Large intestine (tissue), 3 donors: ENCODE results near the gene DCT. TPM values are rescaled to one million over a fixed set of nuclear protein-coding genes. Genes with fewer than 3 reads are reported as not detected.

ENCODE experiments used
- DNase-seq, 2 donors: peaks; one replicate each; pipeline versions ENCODE4 v3.0.0 to v3.0.0-alpha.2; 2013
- H3K27ac ChIP-seq: one replicate; pipeline ENCODE4 v1.5.1; 2013; ENCODE audit warnings: low read length
- H3K27me3 ChIP-seq: 2 replicates; pipeline ENCODE4 v1.6.1; 2013; ENCODE audit warnings: low read length; ENCODE audit not compliant: control insufficient read depth, insufficient read depth
- H3K36me3 ChIP-seq: 2 replicates; pipeline ENCODE4 v1.6.1; 2013; ENCODE audit warnings: low read length; ENCODE audit not compliant: control insufficient read depth, insufficient read depth
- H3K4me1 ChIP-seq: one replicate; pipeline ENCODE4 v1.6.1; 2013; ENCODE audit warnings: low read length; ENCODE audit not compliant: control insufficient read depth, insufficient read depth
- H3K4me3 ChIP-seq: one replicate; pipeline ENCODE4 v1.5.1; 2013; ENCODE audit warnings: low read length
- H3K9me3 ChIP-seq: one replicate; pipeline ENCODE4 v1.6.1; 2013; ENCODE audit warnings: mild to moderate bottlenecking, low read depth, low read length, moderate library complexity; ENCODE audit not compliant: control insufficient read depth
- WGBS: methylation state at CpG from one replicate; pipeline ENCODE4 v1.1.5; 2013; ENCODE audit warnings: low lambda C conversion rate; ENCODE audit not compliant: insufficient coverage; 5-methylcytosine and 5-hydroxymethylcytosine counted together
- polyA plus RNA-seq: library from polyadenylated mRNA; unstranded; fragments of 120-200 nt; gene quantifications from one replicate; pipeline ENCODE4 v1.2.1, GENCODE V29; 2013

Gene DCT
- polyA plus RNA-seq, 1 donor, result 0.13 TPM

GRCh38 chr13:94419925-94420305 lies 59.6 kb downstream of the DCT start:
- Histone ChIP-seq H3K9me3 (no peaks in the 10 kb centered on the region), H3K27ac (no peak overlapping the region), H3K27me3 (no peaks in the 10 kb centered on the region), H3K4me1 (peaks cover 10% of the 10 kb centered on the region), H3K4me3 (no peak overlapping the region), H3K36me3 (no peaks in the 10 kb centered on the region)
- WGBS, result no CpG with 5 or more reads among the region's 1 CpG
- DNase-seq, result no peak

GRCh38 chr13:94419304-94419924 lies 60.1 kb downstream of the DCT start:
- H3K36me3 ChIP-seq, result no peaks in the 10 kb centered on the region
- H3K4me3 ChIP-seq, result no peak overlapping the region
- no peak overlapping the region for H3K27ac ChIP-seq
- no peak for DNase-seq
- no peaks in the 10 kb centered on the region for H3K27me3 ChIP-seq
- peaks cover 14% of the 10 kb centered on the region for H3K4me1 ChIP-seq
- no peaks in the 10 kb centered on the region for H3K9me3 ChIP-seq
- 100% methylated on average over 1 of the region's 1 CpG for WGBS

GRCh38 chr13:94417294-94417693 lies 62.2 kb downstream of the DCT start:
- Histone ChIP-seq H3K27me3 (no peaks in the 10 kb centered on the region), H3K9me3 (no peaks in the 10 kb centered on the region), H3K36me3 (no peaks in the 10 kb centered on the region), H3K27ac (no peak overlapping the region), H3K4me3 (no peak overlapping the region), H3K4me1 (peaks cover 14% of the 10 kb centered on the region)
- no peak for DNase-seq

- no peak overlapping the region for H3K4me3 ChIP-seq
- peak; percentile 69 to 74 for DNase-seq
- WGBS, result 83% methylated on average over 1 of the region's 7 CpGs
- H3K9me3 ChIP-seq, result no peaks in the 10 kb centered on the region
- H3K4me1 ChIP-seq, result peaks cover 14% of the 10 kb centered on the region
- no peak overlapping the region for H3K27ac ChIP-seq
- no peaks in the 10 kb centered on the region for H3K27me3 ChIP-seq
- no peaks in the 10 kb centered on the region for H3K36me3 ChIP-seq
These were observed 62.9 kb downstream of the DCT start for GRCh38 chr13:94416454-94417080.

GRCh38 chr13:94415500-94416237 lies 63.8 kb downstream of the DCT start:
- Histone ChIP-seq H3K27ac (no peak overlapping the region), H3K9me3 (no peaks in the 10 kb centered on the region), H3K36me3 (no peaks in the 10 kb centered on the region), H3K4me1 (peaks cover 14% of the 10 kb centered on the region), H3K27me3 (no peaks in the 10 kb centered on the region), H3K4me3 (no peak overlapping the region)
- DNase-seq, result no peak
- 30% methylated on average over 6 of the region's 7 CpGs for WGBS

- no peaks in the 10 kb centered on the region for H3K27me3 ChIP-seq
- 0% methylated on average over 1 of the region's 4 CpGs for WGBS
- H3K36me3 ChIP-seq, result no peaks in the 10 kb centered on the region
- H3K4me1 ChIP-seq, result peaks cover 14% of the 10 kb centered on the region
- peak overlapping the region; percentile 14 for H3K27ac ChIP-seq
- DNase-seq, result peak; percentile 21 to 65
- no peak overlapping the region for H3K4me3 ChIP-seq
- no peaks in the 10 kb centered on the region for H3K9me3 ChIP-seq
These were observed 64.8 kb downstream of the DCT start for GRCh38 chr13:94414708-94415107.

- no peaks in the 10 kb centered on the region for H3K36me3 ChIP-seq
- peaks cover 14% of the 10 kb centered on the region for H3K4me1 ChIP-seq
- DNase-seq, result peak; percentile 26 to 41
- WGBS, result no CpG with 5 or more reads among the region's 1 CpG
- no peaks in the 10 kb centered on the region for H3K27me3 ChIP-seq
- no peaks in the 10 kb centered on the region for H3K9me3 ChIP-seq
- no peak overlapping the region for H3K4me3 ChIP-seq
- peak overlapping the region; percentile 14 for H3K27ac ChIP-seq
These were observed 65.3 kb downstream of the DCT start for GRCh38 chr13:94414141-94414540.

GRCh38 chr13:94413598-94413944 lies 65.9 kb downstream of the DCT start:
- no peak for DNase-seq
- Histone ChIP-seq H3K4me3 (no peak overlapping the region), H3K4me1 (peaks cover 14% of the 10 kb centered on the region), H3K27ac (no peak overlapping the region), H3K9me3 (no peaks in the 10 kb centered on the region), H3K36me3 (no peaks in the 10 kb centered on the region), H3K27me3 (no peaks in the 10 kb centered on the region)

GRCh38 chr13:94412870-94413597 lies 66.4 kb downstream of the DCT start:
- Histone ChIP-seq H3K9me3 (no peaks in the 10 kb centered on the region), H3K4me1 (peaks cover 14% of the 10 kb centered on the region), H3K4me3 (no peak overlapping the region), H3K27ac (no peak overlapping the region), H3K27me3 (no peaks in the 10 kb centered on the region), H3K36me3 (no peaks in the 10 kb centered on the region)
- 93% methylated on average over 2 of the region's 3 CpGs for WGBS
- no peak for DNase-seq

GRCh38 chr13:94411747-94412146 lies 67.7 kb downstream of the DCT start:
- WGBS, result 81% methylated on average over 3 of the region's 3 CpGs
- H3K9me3 ChIP-seq, result no peaks in the 10 kb centered on the region
- H3K4me1 ChIP-seq, result peaks cover 12% of the 10 kb centered on the region
- no peak for DNase-seq
- no peak overlapping the region for H3K27ac ChIP-seq
- H3K4me3 ChIP-seq, result no peak overlapping the region
- H3K27me3 ChIP-seq, result no peaks in the 10 kb centered on the region
- no peaks in the 10 kb centered on the region for H3K36me3 ChIP-seq
